Camera-type eye (tissue), 1 donor: ENCODE measurements around the gene ZNF284. TPM values are rescaled to one million over a fixed set of nuclear protein-coding genes. Genes with fewer than 3 reads are reported as not detected.

Source experiments
- total RNA-seq: library from RNA; depleted of rRNA; stranded (reverse); fragments of >200 nt; gene quantifications from one replicate; pipeline ENCODE4 v1.2.3, GENCODE V29; 2014

The ZNF284 gene
- total RNA-seq: 7.1 TPM

GRCh38 chr19:44071824-44072542 lies at the start of gene ZNF284:
Gene ZNF284 (plus strand): TSS chr19:44072159. CDS start chr19:44076390, 4,231 bp downstream.

DNA sequence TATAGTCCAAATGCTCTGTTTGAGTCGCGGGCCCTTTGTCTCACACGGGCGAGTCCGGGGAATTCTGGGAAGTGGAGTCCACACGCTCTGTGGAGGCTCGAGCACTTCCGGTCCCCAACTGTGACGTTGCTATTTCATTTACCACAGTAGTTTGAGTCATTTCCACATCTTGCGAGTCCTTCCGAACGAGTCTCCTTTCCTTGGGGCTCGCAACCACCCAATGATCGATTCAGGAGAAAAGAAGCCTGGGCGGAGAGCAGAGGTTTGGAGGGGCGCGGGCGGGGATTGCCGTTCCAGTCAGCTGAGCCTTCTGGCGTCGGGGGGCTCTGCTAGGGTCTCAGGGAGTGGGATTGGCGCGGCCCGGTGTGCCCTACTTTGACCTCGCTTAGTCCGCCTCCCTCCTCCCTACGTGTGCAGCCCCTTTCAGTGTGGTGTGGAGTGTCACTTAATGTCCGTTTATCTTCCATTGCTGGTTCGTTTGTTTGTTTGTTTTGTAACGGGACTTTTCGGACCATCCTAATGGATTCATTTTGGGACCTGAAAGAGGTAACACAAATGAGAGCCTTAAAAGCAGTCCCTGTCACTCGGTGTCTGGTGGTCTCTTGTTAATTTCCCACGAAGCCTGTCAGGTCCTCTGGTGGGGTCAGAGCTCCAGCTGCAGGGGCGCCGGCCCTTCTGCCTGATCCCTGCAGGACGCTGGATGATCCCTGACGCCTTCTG lies 46.6 kb upstream of the ZNF284 start, which contains the start of gene ZNF222:
Gene ZNF222 (plus strand): TSS at position 163 of the 720 bp plus-strand sequence. CDS start 58 bp downstream, at position 221.

DNA sequence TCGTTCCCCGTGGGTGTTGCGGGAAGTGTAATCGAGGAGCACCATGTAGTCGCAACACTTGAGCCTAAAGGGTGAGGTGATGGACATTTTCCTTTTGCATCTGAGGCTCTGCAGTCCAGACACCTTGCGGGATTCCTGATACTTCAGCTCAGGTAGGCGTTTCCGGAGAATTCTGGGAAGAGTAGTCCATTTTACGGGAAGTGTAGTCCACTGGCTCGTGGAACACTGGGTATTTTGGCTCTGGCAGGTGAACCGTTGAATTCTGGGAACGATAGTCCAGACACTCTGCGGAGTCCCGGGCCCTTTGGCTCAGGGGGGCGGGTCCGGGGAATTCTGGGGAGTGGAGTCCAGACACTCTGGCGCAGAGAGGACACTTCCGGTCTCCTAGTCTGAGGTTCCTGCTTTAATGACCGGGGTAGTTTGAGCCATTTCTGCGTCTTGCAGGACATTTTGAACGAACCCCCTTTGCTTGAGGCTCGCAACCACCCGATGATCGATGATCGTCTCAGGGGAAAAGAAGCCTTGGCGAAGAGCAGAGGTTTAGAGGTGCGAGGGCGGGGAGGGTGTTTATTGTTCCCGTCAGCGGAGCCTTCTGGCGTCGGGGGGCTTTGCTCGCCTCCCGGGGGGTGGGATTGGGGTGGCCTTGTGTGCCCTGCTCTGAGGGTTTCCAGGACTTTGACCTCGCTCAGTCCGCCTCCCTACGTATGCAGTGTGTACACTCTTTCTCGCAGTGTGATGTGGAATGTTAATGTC lies 20.1 kb upstream of the ZNF284 start, which contains the start of gene ZNF223:
Gene ZNF223 (plus strand): TSS at position 387 of the 753 bp plus-strand sequence. CDS start 3,141 bp downstream, outside the sequence.

DNA sequence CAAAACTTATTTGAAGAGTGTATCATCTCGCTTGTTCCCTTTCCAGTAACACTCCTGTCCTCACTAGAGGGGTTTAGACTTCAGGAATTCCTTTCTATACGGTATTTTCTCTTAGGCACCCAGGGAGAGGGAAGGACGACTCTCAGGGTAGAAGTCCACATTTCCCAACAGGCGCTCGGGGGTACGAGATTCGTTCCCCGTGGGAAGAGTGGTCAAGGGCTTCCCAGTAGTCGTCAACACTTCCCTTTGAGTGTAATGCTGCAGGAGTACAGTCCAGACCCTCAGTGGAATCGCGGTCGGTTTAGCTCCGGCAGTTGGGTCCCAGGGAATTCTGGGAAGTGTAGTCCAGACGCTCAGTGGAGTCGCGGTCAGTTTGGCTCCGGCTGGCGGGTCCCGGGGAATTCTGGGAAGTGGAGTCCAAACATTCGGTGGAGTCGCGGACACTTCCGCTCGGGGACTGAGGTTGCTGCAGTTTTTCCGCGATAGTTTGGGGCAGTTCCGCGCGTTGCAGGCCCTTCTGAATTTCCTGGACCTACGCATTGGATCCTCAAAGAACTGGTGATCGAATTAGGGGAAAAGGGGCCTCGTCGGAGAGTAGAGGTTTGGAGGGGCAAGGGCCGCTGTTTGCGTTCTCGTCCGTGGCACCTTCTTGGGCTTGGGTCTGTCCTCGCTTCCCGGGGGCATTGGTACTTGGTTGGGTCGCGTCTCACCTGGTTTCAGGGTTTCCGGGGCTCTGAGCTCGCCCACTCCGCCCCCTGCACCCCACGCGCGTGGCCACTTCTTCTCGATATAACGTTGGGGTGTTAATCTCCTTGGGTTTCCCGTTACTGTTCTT lies 22.2 kb downstream of the ZNF284 start, which contains the start of gene ZNF224:
Gene ZNF224 (plus strand): TSS at position 431 of the 835 bp plus-strand sequence. CDS start 3,513 bp downstream, outside the sequence.

DNA sequence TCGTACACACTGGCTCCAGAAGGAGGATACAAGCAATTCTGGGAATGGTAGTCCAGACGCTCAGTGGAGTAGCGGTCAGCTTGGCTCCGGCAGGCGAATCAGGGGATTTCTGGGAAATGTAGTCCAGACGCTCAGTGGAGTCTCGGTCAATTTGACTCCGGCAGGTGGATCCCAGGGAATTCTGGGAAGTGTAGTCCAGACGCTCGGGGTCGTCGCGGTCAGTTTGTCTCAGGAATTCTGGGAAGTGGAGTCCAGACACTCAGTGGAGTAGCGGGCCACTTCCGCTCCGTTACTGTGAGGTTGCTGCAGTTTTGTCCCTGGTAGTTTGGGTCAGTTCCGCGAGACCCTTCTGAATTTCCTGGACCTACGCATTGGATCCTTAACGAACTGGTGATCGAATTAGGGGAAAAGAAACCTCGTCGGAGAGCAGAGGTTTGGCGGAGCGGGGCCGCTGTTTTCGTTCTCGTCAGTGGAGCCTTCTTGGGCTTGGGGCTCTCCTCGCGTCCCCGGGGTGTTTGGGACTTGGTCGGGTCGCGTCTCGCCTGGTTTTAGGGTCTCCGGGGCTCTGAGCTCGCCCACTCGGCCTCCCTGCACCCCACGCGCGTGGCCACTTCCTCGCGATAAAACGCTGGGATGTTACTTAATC lies 41.3 kb downstream of the ZNF284 start, which contains the start of gene ZNF225:
Gene ZNF225 (plus strand): TSS at position 262 of the 646 bp plus-strand sequence. CDS start 2,429 bp downstream, outside the sequence.

Other genes starting within 250 kb of the ZNF284 start
- 51.4 TPM for gene ZNF283, start 244.8 kb upstream of the ZNF284 start, total RNA-seq
- gene ZNF404, start 188.2 kb upstream of the ZNF284 start, total RNA-seq: 8.0 TPM
- 24.6 TPM for gene ZNF45, start 136.9 kb upstream of the ZNF284 start, total RNA-seq
- gene ZNF221, start 120.9 kb upstream of the ZNF284 start, total RNA-seq: 34.8 TPM
- gene ZNF155, start 88.0 kb upstream of the ZNF284 start, total RNA-seq: 17.4 TPM
- gene ZNF230, start 69.2 kb upstream of the ZNF284 start, total RNA-seq: 12.8 TPM
- 15.3 TPM for gene ZNF222, start 46.8 kb upstream of the ZNF284 start, total RNA-seq
- 15.2 TPM for gene ZNF223, start 20.1 kb upstream of the ZNF284 start, total RNA-seq
- gene ZNF224, start 22.2 kb downstream of the ZNF284 start, total RNA-seq: 59.2 TPM
- gene ZNF225, start 41.2 kb downstream of the ZNF284 start, total RNA-seq: 12.0 TPM
- 26.9 TPM for gene ZNF234, start 69.4 kb downstream of the ZNF284 start, total RNA-seq
- gene ZNF226, start 92.9 kb downstream of the ZNF284 start, total RNA-seq: 56.9 TPM
- 49.2 TPM for gene ZNF227, start 140.4 kb downstream of the ZNF284 start, total RNA-seq
- gene ZNF233, start 187.7 kb downstream of the ZNF284 start, total RNA-seq: 3.6 TPM
- gene ZNF235, start 232.9 kb downstream of the ZNF284 start, total RNA-seq: 19.1 TPM